Calu3 (cell line): ENCODE data around the gene NHSL2. TPM values are rescaled to one million over a fixed set of nuclear protein-coding genes. Genes with fewer than 3 reads are reported as not detected.

Experiments used
- BruUV-seq: library from RNA; stranded (reverse); fragments of 400-500 nt; replicated peaks from 2 replicates; lab custom pipeline; 2021; lab: Mats Ljungman, UMichigan
- CTCF ChIA-PET: fragments of 300-600 bp; sonication (Branson Sonifier 250); formaldehyde crosslinking; loops from one replicate; lab custom pipeline; 2022; ENCODE audit warnings: antibody characterized with exemption; lab: Charles Lee
- DNase-seq: peaks from one replicate; pipeline ENCODE4 v3.0.0; 2022
- H3K27ac Mint-ChIP-seq: one replicate; pipeline ENCODE4 v1.8.0; 2022; ENCODE audit warnings: mixed read lengths; ENCODE audit not compliant: unreplicated experiment
- H3K27me3 Mint-ChIP-seq: one replicate; pipeline ENCODE4 v1.8.0; 2022; ENCODE audit warnings: mixed read lengths; ENCODE audit not compliant: unreplicated experiment
- H3K36me3 Mint-ChIP-seq: one replicate; pipeline ENCODE4 v1.8.0; 2022; ENCODE audit warnings: mild to moderate bottlenecking, moderate library complexity, mixed read lengths; ENCODE audit not compliant: insufficient read depth, unreplicated experiment
- H3K4me1 Mint-ChIP-seq: one replicate; pipeline ENCODE4 v1.8.0; 2022; ENCODE audit warnings: mild to moderate bottlenecking, low read depth, mixed read lengths; ENCODE audit not compliant: unreplicated experiment
- H3K4me3 Mint-ChIP-seq: one replicate; pipeline ENCODE4 v1.8.0; 2022; ENCODE audit warnings: mild to moderate bottlenecking, low read depth, moderate library complexity, mixed read lengths; ENCODE audit not compliant: unreplicated experiment
- H3K9me3 Mint-ChIP-seq: one replicate; pipeline ENCODE4 v1.8.0; 2022; ENCODE audit warnings: low read depth, mixed read lengths; ENCODE audit not compliant: unreplicated experiment
- intact Hi-C: fragments of 100-400 bp; cut with micrococcal nuclease; formaldehyde crosslinking; loops from one replicate; pipeline ENCODE4 v1.10.0; 2022; ENCODE audit not compliant: unreplicated experiment
- total RNA-seq: library from RNA; stranded (reverse); gene quantifications from 2 replicates; pipeline ENCODE4 v1.2.3, GENCODE V29; 2022
- TF ChIP-seq, protein P1 (sequence below): fragments of 200-600 bp; IDR thresholded peaks from one replicate; pipeline ENCODE4 v1.8.0; 2022; ENCODE audit warnings: antibody characterized with exemption; ENCODE audit not compliant: unreplicated experiment

Gene NHSL2
- total RNA-seq, 1 experiment from 2014 or later, result 0.09 TPM

DNA sequence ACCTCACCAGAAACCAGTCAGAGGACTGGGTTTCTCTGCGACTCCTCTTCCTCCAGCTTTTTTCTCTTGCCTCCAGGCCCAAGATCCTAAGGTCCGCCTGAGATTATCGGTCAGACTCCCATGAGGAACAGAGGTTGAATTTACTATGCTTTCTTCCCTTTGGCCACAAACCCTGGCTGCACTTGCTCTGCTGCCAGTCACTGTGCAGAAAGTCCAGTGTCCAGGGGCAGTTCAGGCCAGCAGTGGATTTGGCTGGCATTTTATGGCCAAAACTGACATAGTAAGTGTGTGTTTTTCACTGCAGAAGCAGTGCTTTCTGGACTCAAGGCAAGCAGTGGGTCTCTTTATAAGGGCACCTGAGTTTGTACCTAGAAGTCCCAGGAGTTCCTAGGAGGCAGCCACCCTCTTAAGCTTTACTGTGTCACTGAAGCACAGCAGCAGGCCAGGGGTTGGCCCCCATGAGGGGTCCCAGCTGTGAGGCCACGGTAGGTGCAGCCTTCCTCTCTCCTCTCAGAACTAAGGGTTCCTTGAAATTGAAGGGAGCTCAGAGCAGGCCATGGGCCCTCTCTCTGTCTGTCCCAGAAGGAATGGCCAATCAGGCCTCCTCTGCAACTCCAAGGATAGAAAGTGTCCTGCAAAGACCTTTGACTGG lies 217.7 kb downstream of the NHSL2 start:
- Mint-ChIP-seq H3K4me3 (no peak overlapping the region), H3K36me3 (peaks cover 5% of the 10 kb centered on the region), H3K27ac (no peak overlapping the region), H3K27me3 (peaks cover 66% of the 10 kb centered on the region), H3K9me3 (no peaks in the 10 kb centered on the region), H3K4me1 (peaks cover 8% of the 10 kb centered on the region)
- no TSS peak for BruUV-seq
- no peak for DNase-seq
- intact Hi-C loops, result no loop called here
- CTCF ChIA-PET, result no interaction called here
- TF ChIP-seq, protein P1, sequence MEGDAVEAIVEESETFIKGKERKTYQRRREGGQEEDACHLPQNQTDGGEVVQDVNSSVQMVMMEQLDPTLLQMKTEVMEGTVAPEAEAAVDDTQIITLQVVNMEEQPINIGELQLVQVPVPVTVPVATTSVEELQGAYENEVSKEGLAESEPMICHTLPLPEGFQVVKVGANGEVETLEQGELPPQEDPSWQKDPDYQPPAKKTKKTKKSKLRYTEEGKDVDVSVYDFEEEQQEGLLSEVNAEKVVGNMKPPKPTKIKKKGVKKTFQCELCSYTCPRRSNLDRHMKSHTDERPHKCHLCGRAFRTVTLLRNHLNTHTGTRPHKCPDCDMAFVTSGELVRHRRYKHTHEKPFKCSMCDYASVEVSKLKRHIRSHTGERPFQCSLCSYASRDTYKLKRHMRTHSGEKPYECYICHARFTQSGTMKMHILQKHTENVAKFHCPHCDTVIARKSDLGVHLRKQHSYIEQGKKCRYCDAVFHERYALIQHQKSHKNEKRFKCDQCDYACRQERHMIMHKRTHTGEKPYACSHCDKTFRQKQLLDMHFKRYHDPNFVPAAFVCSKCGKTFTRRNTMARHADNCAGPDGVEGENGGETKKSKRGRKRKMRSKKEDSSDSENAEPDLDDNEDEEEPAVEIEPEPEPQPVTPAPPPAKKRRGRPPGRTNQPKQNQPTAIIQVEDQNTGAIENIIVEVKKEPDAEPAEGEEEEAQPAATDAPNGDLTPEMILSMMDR, result no peak

DNA sequence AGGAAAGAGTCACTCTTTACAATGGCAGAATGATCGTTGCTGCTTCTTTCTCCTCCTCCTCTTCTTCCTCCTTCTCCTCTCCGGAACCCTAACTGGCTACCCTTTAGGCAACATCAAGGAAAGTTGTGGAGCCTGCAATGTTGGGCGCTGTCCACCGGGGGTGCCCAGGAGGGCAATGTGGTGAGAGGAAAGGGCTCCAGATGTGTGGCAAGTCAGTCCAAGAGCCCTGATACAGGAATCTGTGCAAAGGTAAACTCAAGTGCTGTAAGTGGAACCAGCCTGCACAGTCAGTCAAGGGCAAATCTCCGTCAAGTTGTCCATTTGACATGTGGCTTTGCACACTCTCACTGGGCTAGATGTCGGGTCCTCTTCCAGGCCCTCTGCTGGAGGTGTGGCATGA lies 218.2 kb downstream of the NHSL2 start:
- no TSS peak for BruUV-seq
- peak; percentile 43 for DNase-seq
- Mint-ChIP-seq H3K27me3 (peaks cover 66% of the 10 kb centered on the region), H3K4me3 (no peak overlapping the region), H3K9me3 (no peaks in the 10 kb centered on the region), H3K36me3 (peaks cover 5% of the 10 kb centered on the region), H3K27ac (no peak overlapping the region), H3K4me1 (peaks cover 8% of the 10 kb centered on the region)
- TF ChIP-seq, protein P1, result no peak
- CTCF ChIA-PET, result no interaction called here
- intact Hi-C loops, result no loop called here

DNA sequence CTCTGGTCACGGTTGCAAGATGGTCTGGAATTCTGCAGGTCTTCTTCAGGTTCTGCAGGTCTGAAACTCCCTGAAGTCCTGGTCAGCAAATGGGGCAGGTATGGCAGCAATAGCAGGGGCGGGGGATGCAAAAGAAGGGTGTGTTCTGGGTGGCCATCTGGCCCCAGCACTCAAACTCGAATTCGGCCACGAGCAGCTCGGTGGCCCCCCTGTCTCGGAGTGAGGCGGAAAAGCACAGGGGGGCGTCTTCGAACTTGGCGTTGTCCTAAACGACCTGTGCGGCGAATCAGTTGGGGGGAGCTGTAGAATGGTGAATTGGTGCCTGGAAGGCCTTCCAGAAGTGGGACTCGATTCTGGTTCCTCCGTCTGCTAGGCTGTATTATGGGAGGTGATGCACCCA lies 219.0 kb downstream of the NHSL2 start:
- Mint-ChIP-seq H3K9me3 (no peaks in the 10 kb centered on the region), H3K4me1 (peaks cover 8% of the 10 kb centered on the region), H3K4me3 (no peak overlapping the region), H3K27me3 (peaks cover 66% of the 10 kb centered on the region), H3K27ac (no peak overlapping the region), H3K36me3 (peaks cover 5% of the 10 kb centered on the region)
- CTCF ChIA-PET, result no interaction called here
- no peak for DNase-seq
- intact Hi-C loops, result no loop called here
- TF ChIP-seq, protein P1, result no peak
- BruUV-seq, result no TSS peak

DNA sequence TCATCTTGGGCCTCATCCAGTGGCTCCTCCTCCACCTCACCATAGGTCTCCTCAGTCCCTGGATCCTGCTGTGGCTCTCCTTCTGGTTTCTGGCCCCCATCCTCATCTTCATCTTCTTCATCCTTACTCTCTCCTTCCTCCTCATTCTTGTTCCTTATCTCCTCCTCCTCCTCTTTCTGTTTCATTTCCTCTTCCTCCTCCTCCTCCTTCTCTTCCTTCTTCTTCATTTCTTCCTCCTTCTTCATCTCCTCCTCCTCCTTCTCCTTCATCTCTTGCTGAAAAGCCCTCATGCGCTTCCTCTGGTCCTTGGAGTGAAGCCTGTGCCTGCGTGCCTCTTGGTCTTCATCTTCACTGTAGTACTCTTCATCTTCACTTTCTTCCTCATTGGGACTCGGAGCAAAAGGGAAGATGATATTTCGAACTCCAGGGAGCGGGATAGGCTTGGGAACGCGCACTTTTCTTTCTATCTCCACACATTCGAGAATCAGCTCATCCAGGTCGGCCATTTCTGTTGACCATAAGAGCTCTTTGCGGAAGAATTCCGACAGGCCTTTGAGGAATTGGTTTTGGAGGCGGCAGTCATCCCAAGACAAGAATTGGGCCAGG lies 219.6 kb downstream of the NHSL2 start:
- BruUV-seq, result no TSS peak
- H3K27ac Mint-ChIP-seq, result no peak overlapping the region
- intact Hi-C loops, result no loop called here
- H3K9me3 Mint-ChIP-seq, result no peaks in the 10 kb centered on the region
- H3K36me3 Mint-ChIP-seq, result peaks cover 5% of the 10 kb centered on the region
- H3K4me3 Mint-ChIP-seq, result no peak overlapping the region
- TF ChIP-seq, protein P1, result no peak
- DNase-seq, result no peak
- CTCF ChIA-PET, result no interaction called here
- H3K4me1 Mint-ChIP-seq, result peaks cover 8% of the 10 kb centered on the region
- H3K27me3 Mint-ChIP-seq, result peaks cover 69% of the 10 kb centered on the region
